Measurements from ENCODE around the gene SAT1. TPM values are rescaled to one million over a fixed set of nuclear protein-coding genes. Genes with fewer than 3 reads are reported as not detected.

Gene SAT1
- total RNA-seq, 1 experiment from 2014 or later: 151 TPM

DNA sequence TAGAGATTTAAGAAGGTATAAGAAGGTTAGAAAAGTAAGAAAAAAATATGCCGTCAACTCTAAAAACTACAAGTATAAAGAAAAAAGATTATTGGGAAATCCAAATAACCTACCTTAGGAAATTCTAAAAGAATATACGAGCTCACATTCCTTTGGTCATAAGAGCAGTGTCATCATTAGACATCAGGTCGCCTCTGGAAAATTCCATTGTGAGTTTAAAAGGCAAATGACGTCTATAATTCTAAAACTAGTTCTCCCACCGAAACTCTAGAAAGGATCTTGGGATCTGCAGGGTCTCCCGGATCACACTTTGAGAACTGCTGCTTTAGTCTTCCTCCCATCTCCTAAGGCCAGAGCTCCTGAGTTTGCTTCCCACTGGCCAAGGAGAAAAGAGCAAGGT lies 518 bp upstream of the SAT1 start:
- intact Hi-C loops (cut with micrococcal nuclease; ENCODE audit: unreplicated experiment): loop anchor here (1.0 to 5.0 kb wide), 3 partner anchors 75 to 120 kb away; no protein-coding TSS in a partner anchor
- BruUV-seq (replicated peaks): no TSS peak
- Histone ChIP-seq H3K36me3 (ENCODE audit: control insufficient read depth, insufficient read depth, low read length) (no peaks in the 10 kb centered on the region), H3K4me1 (peaks cover 4% of the 10 kb centered on the region; the same call in 1 of the 2 replicates), H3K9me3 (no peaks in the 10 kb centered on the region), H3K27me3 (replicated peaks; ENCODE audit: control insufficient read depth, insufficient read depth, low read length) (no peaks in the 10 kb centered on the region), H3K4me3 (ENCODE audit: low read depth, low read length) (peak overlapping the region; percentile 19)
- Mint-ChIP-seq H3K4me1 (ENCODE audit: low read depth, unreplicated experiment) (no peaks in the 10 kb centered on the region), H3K27ac (ENCODE audit: unreplicated experiment) (peak overlapping the region; percentile 83), H3K4me3 (ENCODE audit: unreplicated experiment) (peak overlapping the region; percentile 92), H3K27me3 (ENCODE audit: insufficient read depth, unreplicated experiment) (no peaks in the 10 kb centered on the region), H3K9me3 (ENCODE audit: unreplicated experiment) (no peaks in the 10 kb centered on the region), H3K36me3 (ENCODE audit: insufficient read depth, unreplicated experiment) (peaks cover 40% of the 10 kb centered on the region)
- TF ChIP-seq, protein P1, sequence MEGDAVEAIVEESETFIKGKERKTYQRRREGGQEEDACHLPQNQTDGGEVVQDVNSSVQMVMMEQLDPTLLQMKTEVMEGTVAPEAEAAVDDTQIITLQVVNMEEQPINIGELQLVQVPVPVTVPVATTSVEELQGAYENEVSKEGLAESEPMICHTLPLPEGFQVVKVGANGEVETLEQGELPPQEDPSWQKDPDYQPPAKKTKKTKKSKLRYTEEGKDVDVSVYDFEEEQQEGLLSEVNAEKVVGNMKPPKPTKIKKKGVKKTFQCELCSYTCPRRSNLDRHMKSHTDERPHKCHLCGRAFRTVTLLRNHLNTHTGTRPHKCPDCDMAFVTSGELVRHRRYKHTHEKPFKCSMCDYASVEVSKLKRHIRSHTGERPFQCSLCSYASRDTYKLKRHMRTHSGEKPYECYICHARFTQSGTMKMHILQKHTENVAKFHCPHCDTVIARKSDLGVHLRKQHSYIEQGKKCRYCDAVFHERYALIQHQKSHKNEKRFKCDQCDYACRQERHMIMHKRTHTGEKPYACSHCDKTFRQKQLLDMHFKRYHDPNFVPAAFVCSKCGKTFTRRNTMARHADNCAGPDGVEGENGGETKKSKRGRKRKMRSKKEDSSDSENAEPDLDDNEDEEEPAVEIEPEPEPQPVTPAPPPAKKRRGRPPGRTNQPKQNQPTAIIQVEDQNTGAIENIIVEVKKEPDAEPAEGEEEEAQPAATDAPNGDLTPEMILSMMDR (IDR thresholded peaks at IDR 0.05; ENCODE audit: insufficient read depth in 1 of 2, low read depth in 1 of 2, low read length in 1 of 2, severe bottlenecking in 1 of 2, unreplicated experiment in 1 of 2): no peak
- ChIA-PET CTCF (interaction anchor here (1.3 to 2.5 kb wide), 4 partner anchors 25 to 272 kb away, joined by 3 to 53 read pairs (median 6); partner anchors contain the start of genes ACOT9 and EIF2S3), POLR2A (interaction anchor here (0.6 to 2.5 kb wide), 12 partner anchors 22 to 273 kb away, joined by 3 to 32 read pairs (median 3); partner anchors contain the start of genes ACOT9 and EIF2S3)
- DNase-seq: no peak

DNA sequence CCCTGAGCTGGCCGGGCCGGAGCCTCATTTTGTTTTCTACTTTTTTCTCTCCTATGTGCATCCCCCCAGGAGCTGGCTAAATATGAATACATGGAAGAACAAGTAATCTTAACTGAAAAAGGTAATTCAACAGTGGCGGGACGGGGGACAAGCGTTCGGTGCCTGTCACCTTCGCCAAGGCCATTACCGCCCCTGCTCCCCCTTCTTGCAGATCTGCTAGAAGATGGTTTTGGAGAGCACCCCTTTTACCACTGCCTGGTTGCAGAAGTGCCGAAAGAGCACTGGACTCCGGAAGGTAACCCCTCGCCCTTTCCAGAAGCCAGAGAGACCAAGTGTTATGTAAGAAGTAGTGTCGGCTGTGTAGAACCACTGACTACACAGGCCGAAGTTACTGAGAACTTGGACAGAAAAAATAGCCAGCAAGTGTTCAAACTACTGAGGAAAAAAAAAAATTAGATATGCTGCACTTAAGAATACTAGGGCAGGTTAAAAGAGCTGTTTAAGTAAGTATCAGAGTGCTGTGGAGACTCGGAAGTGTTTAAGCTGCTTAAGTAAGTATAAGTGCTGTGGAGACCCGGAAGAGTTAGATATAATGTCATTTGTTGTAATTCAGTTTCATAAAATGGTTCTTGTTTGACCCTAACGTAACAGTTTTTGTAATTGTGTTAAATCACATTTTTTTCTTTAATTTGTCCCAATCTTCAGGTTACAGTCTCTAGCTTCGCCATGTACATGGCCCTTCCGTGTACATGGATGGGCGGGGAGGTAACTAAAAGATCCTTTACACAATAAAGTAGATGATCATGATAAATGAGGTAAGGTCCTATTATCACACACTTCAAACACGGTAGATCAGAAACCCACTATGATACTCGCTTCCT lies 856 bp downstream of the SAT1 start:
- TSS peak; percentile 61 for BruUV-seq (replicated peaks)

More for the DNA sequence above, 856 bp downstream of the SAT1 start:
- intact Hi-C loops (cut with micrococcal nuclease; ENCODE audit: unreplicated experiment): loop anchor here (1.0 to 5.0 kb wide), 4 partner anchors 23 to 89 kb away; no protein-coding TSS in a partner anchor
- Mint-ChIP-seq H3K4me3 (ENCODE audit: unreplicated experiment) (peak overlapping the region; percentile 92), H3K4me1 (ENCODE audit: low read depth, unreplicated experiment) (no peaks in the 10 kb centered on the region), H3K27ac (ENCODE audit: unreplicated experiment) (peak overlapping the region; percentile 83), H3K27me3 (ENCODE audit: insufficient read depth, unreplicated experiment) (no peaks in the 10 kb centered on the region), H3K36me3 (ENCODE audit: insufficient read depth, unreplicated experiment) (peaks cover 40% of the 10 kb centered on the region), H3K9me3 (ENCODE audit: unreplicated experiment) (no peaks in the 10 kb centered on the region)
- TF ChIP-seq, protein P1 (IDR thresholded peaks at IDR 0.05; ENCODE audit: insufficient read depth in 1 of 2, low read depth in 1 of 2, low read length in 1 of 2, severe bottlenecking in 1 of 2, unreplicated experiment in 1 of 2): no peak
- CTCF ChIA-PET: interaction anchor here (0.6 to 2.5 kb wide), 3 partner anchors 78 to 271 kb away, joined by 4 to 53 read pairs (median 5); partner anchors contain the start of gene EIF2S3
- POLR2A ChIA-PET: interaction anchor here (0.5 to 2.5 kb wide), 7 partner anchors 20 to 252 kb away, joined by 3 to 32 read pairs (median 5); no protein-coding TSS in a partner anchor
- Histone ChIP-seq H3K4me3 (ENCODE audit: low read depth, low read length) (peak overlapping the region; percentile 80), H3K36me3 (ENCODE audit: control insufficient read depth, insufficient read depth, low read length) (no peaks in the 10 kb centered on the region), H3K4me1 (peaks cover 9% of the 10 kb centered on the region), H3K9me3 (no peaks in the 10 kb centered on the region), H3K27me3 (replicated peaks; ENCODE audit: control insufficient read depth, insufficient read depth, low read length) (no peaks in the 10 kb centered on the region)
- DNase-seq: no peak
